Measurements from ENCODE around the gene RAPGEFL1.
"Not testable (repeated sequence)": the region's sequence is repeated elsewhere in the genome, so short reads cannot be mapped to it uniquely, and the experiment has no call there.

The RAPGEFL1 gene

GRCh38 chr17:40188694-40189093 is 11.4 kb downstream of the RAPGEFL1 start:
- DNase-seq (ENCODE audit: low spot score) = no peak
- TF ChIP-seq, protein P1, sequence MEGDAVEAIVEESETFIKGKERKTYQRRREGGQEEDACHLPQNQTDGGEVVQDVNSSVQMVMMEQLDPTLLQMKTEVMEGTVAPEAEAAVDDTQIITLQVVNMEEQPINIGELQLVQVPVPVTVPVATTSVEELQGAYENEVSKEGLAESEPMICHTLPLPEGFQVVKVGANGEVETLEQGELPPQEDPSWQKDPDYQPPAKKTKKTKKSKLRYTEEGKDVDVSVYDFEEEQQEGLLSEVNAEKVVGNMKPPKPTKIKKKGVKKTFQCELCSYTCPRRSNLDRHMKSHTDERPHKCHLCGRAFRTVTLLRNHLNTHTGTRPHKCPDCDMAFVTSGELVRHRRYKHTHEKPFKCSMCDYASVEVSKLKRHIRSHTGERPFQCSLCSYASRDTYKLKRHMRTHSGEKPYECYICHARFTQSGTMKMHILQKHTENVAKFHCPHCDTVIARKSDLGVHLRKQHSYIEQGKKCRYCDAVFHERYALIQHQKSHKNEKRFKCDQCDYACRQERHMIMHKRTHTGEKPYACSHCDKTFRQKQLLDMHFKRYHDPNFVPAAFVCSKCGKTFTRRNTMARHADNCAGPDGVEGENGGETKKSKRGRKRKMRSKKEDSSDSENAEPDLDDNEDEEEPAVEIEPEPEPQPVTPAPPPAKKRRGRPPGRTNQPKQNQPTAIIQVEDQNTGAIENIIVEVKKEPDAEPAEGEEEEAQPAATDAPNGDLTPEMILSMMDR (IDR thresholded peaks at IDR 0.05; ENCODE audit: borderline replicate concordance, control extremely low read depth, extremely low read depth, insufficient read depth, missing control alignments) = no peak
- in situ Hi-C loops (cut with MboI; ENCODE audit: low sequenced_read_pairs, unreplicated experiment) = no loop called here

GRCh38 chr17:40190197-40191021 is 13.1 kb downstream of the RAPGEFL1 start:
- in situ Hi-C loops (cut with MboI; ENCODE audit: low sequenced_read_pairs, unreplicated experiment) = no loop called here
- peak; percentile 16 for DNase-seq (ENCODE audit: low spot score)

GRCh38 chr17:40191237-40192208 is 14.3 kb downstream of the RAPGEFL1 start:
- DNase-seq (ENCODE audit: low spot score) = peak; percentile 88
- TF ChIP-seq, protein P1 (IDR thresholded peaks at IDR 0.05; ENCODE audit: borderline replicate concordance, control extremely low read depth, extremely low read depth, insufficient read depth, missing control alignments) = peak; percentile 84
- in situ Hi-C loops (cut with MboI; ENCODE audit: low sequenced_read_pairs, unreplicated experiment) = no loop called here

More at GRCh38 chr17:40190197-40191021, 13.1 kb downstream of the RAPGEFL1 start:
- TF ChIP-seq, protein P1 (IDR thresholded peaks at IDR 0.05; ENCODE audit: borderline replicate concordance, control extremely low read depth, extremely low read depth, insufficient read depth, missing control alignments) = no peak

GRCh38 chr17:40192961-40193360 is 15.7 kb downstream of the RAPGEFL1 start:
- TF ChIP-seq, protein P1 (IDR thresholded peaks at IDR 0.05; ENCODE audit: borderline replicate concordance, control extremely low read depth, extremely low read depth, insufficient read depth, missing control alignments) = no peak
- DNase-seq (ENCODE audit: low spot score) = peak; percentile 17
- in situ Hi-C loops (cut with MboI; ENCODE audit: low sequenced_read_pairs, unreplicated experiment) = no loop called here

GRCh38 chr17:40194821-40195220 is 17.6 kb downstream of the RAPGEFL1 start:
- in situ Hi-C loops (cut with MboI; ENCODE audit: low sequenced_read_pairs, unreplicated experiment) = no loop called here

DNA sequence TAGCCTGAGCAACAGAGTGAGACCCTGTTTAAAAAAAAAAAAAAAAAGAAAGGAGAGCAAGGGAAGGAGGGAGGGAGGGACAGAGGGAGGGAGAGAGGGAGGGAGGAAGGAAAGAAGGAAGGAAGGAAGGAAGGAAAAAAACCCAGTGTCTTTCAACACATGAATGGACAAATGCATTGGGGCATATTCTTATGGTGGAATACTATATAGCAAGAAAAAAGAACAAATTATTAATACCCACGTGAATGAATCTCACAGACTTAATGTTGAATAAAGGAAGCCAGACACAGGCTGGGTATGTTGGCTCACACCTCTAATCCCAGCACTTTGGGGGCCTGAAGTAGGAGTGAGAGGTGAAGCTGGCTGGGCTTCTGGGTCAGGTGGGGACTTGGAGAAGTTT is 20.3 kb downstream of the RAPGEFL1 start:
- TF ChIP-seq, protein P1 (IDR thresholded peaks at IDR 0.05; ENCODE audit: borderline replicate concordance, control extremely low read depth, extremely low read depth, insufficient read depth, missing control alignments) = no peak
- in situ Hi-C loops (cut with MboI; ENCODE audit: low sequenced_read_pairs, unreplicated experiment) = no loop called here
- no peak for DNase-seq (ENCODE audit: low spot score)

More at GRCh38 chr17:40194821-40195220, 17.6 kb downstream of the RAPGEFL1 start:
- DNase-seq (ENCODE audit: low spot score) = peak; percentile 34
- TF ChIP-seq, protein P1 (IDR thresholded peaks at IDR 0.05; ENCODE audit: borderline replicate concordance, control extremely low read depth, extremely low read depth, insufficient read depth, missing control alignments) = no peak

DNA sequence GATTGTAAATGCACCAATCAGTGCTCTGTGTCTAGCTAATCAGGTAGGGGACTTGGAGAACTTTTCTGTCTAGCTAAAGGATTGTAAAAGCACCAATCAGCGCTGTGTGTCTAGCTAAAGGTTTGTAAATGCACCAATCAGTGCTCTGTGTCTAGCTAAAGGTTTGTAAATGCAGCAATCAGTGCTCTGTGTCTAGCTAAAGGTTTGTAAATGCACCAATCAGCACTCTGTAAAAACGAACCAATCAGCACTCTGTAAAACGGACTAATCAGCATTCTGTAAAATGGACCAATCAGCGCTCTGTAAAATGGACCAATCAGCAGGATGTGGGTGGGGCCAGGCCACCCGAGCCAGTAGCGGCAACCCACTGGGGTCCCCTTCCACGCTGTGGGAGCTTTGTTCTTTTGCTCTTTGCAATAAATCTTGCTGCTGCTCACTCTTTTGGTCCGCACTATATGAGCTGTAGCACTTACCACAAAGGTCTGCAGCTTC is 20.7 kb downstream of the RAPGEFL1 start:
- DNase-seq (ENCODE audit: low spot score); in situ Hi-C loops (cut with MboI; ENCODE audit: low sequenced_read_pairs, unreplicated experiment): not testable (repeated sequence)

All from GM13976 (cell line).